Stimulated activated CD4-positive, alpha-beta T cell treated with anti-CD3 and anti-CD28 coated beads, Interleukin-4, amount 100 ng/mL, for 24 hours (primary cell): ENCODE data around the gene LEF1.
"Not testable (repeated sequence)": the region's sequence is repeated elsewhere in the genome, so short reads cannot be mapped to it uniquely, and the experiment has no call there.

Experiments
- DNase-seq: peaks from one replicate; pipeline ENCODE4 v3.0.0-alpha.2; 2020

The LEF1 gene

DNA sequence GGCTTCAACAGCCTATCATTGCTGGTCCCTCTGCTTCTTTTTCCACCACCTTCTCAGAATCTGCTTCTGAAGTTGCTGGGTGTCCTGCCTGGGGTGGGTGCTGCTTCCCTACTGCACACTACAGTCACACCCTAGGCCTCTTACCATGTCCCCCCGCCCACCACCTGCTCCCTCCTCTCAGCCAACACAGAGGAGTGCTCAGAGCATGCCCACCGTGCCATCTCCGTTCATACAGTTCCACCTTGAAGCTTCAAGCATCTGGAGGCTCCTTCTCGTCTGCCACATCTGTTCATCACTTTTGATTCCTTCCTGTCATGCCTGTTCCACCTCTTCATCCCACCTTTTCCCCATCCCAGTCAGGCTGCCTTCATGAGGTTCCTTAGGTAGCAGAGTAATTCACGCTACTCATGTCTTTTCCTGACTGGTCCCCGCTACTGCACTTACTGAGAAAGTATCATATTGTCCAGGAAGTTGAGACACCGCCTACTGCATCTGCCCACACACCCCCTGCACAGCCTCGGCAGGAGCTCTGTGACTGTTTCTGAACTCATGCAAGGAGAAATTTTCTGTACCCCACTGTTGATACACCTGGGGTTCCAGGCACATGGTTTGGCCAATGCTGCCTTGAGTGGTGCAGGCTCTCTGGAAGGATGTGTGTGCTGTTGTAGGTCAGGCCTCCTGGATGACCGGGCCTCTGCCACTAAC is 139.6 kb downstream of the LEF1 start:
- DNase-seq, result peak; percentile 58

DNA sequence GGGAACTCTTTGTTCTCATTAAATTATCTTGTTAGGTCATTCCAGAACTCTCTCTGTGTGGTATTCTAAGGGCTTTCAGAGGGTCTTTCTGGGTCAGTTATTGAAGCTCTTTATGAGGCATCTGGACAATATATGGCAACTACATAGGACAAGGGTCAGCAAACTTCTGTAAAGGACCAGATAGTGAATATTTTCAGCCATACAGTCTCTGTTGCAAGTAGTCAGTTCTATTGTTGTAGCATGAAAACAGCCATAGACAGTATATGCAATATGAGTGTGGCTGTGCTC is 143.9 kb downstream of the LEF1 start:
- no peak for DNase-seq

- no peak for DNase-seq
These were observed 144.5 kb downstream of the LEF1 start for GRCh38 chr4:108024085-108024877.

GRCh38 chr4:108018884-108019187 is 149.9 kb downstream of the LEF1 start:
- DNase-seq, result no peak

GRCh38 chr4:108018040-108018883 is 150.5 kb downstream of the LEF1 start:
- peak; percentile 90 for DNase-seq

DNA sequence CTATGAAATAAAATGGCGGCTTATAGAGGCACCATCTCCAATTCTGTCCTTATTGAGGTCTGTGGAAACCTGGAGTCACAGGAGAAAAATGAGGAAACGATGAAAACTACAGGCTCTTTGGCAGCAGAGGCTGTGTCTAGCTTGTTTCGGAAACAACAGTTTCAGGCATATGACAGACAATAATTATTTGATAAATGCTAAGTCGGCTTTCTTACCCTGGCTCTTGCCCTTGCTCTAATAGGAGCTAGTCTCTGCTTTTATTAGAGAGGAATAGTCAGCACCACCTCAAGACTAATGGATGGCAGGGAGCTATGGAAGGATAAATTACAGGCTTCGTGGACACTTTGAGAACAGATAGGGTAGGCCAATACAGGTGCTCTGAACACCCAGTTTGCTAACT is 154.8 kb downstream of the LEF1 start:
- no peak for DNase-seq

DNA sequence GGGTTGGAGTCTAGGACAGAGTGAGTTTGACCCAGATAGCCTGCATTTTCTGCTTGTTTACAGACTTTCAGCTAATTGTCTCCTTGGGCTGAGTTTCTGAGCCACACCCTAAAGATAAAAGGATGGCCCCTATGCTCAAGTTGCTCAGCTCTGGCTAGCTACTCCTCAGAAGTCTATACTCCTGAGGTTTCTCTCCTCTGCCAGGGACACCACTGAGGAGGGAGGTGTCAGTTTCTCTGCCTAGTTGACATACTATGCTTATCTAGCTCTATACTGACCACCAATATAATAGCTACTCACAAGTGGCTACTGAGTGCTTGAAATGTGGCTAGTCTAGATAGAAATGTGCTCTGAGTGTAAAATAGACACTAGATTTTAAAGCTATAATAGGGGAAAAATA is 155.4 kb downstream of the LEF1 start:
- no peak for DNase-seq

GRCh38 chr4:108012382-108012781 is 156.3 kb downstream of the LEF1 start:
- not testable (repeated sequence) for DNase-seq

DNA sequence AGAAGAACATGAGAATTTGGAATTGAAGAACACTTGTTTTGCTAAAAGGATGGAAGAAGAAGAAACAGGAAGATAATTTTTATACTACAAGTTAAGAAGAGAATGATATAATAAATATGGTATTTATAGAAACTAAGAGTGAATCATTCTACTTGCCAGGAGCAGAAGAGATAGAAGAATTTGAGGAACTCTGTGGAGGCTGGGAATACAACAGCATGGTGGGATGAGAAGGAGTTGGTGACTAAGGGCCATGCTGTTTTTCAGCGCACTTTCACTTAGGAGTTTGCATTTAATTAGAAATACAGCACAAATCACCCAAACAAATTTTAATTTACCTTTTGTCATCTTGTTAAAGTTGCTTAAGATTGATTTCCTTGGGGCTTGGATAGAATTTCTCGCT is 158.6 kb downstream of the LEF1 start:
- DNase-seq, result no peak

- no peak for DNase-seq
These were observed 160.0 kb downstream of the LEF1 start for GRCh38 chr4:108008721-108009120.

DNA sequence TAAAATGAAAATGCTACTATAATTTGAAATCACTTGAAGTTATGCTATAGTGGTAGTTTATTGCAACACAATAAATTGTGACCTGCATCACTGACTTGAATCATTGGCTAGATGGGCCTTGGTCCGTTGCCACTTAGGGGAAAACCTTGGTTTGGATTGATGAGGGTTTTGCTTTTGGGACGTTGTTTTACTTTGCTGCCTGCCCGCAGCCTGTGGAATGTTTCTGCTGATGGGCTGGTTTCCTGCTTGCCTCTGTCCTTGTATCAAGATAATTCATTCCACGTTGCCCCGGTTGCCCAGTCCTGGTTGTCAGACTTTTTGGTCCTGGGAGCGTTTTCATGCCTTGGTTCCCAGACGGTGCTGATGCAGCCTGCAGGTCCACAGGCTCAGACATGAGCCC is 160.7 kb downstream of the LEF1 start:
- DNase-seq, result no peak

DNA sequence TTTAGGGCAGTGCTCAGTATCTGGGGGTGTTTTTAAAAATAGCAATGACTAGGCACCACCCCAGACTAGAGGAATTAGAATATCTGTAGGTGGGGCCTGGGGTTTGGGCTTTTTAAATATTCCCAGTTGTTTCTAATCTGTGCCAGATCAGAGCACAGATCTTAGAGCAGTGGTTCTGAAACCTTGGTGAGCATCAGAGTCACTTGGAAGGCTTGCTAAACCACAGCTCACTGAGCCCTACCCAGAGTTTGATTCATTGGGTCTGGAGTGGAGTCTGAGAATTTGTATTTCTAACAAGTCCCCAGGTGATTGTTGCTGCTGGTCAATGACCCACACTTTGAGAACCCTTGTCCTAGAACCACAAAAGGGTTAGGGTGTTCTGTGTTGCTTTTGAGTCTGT is 162.4 kb downstream of the LEF1 start:
- no peak for DNase-seq

- DNase-seq, result no peak
These were observed 162.9 kb downstream of the LEF1 start for GRCh38 chr4:108005807-108006206.

- no peak for DNase-seq
These were observed 164.1 kb downstream of the LEF1 start for GRCh38 chr4:108004646-108005045.

- DNase-seq, result no peak
These were observed 164.7 kb downstream of the LEF1 start for GRCh38 chr4:108003982-108004515.

DNA sequence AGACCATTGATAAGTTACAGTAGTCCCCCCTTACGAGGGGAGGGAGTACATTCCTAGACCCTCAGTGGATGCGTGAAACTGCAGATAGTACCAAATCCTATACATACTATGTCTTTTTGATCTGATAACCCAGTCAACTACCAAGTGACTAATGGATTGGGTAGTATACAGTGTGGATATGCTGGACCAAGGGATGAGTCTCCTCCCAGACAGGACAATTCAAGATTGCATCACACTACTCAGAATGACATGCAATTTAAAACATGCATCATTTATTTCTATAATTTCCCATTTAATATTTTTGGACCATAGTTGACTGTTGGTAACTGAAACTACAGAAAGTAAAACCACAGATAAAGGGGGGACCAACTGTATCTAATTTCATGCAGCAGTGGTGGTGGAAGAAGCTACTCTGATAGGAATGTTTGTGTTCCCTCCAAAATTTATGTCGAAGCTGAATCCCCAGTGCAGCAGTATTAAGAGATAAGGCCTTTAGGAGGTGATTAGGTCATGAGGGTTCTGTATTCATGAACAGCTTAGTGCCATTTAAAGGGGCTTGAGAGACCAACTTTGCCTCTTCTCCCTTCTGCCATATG is 167.1 kb downstream of the LEF1 start:
- DNase-seq, result no peak

GRCh38 chr4:107999932-108000539 is 168.7 kb downstream of the LEF1 start:
- DNase-seq, result no peak

DNA sequence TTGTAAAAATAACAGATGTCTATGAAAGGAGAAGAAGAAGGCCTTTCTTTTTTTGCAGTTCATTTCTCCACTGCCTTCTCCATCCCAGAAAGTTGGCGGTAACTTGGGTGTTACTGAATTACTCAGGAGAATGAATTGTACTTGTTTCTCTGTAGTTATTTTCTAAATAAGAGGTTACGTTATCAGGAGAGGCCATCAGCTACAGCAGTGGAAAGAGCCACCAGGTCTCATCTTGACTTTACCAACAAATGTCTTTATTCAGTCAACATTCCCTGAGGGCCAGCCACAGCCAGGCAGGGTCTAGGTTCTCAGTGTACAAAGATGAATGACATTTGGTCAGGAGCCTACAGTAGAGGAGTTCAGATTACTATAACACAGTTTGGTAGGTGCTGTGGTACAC is 170.9 kb downstream of the LEF1 start:
- DNase-seq, result no peak
